Measurements from ENCODE around the gene PTPRD. TPM values are rescaled to one million over a fixed set of nuclear protein-coding genes. Genes with fewer than 3 reads are reported as not detected.

The PTPRD gene
- total and polyA plus RNA-seq, 2 experiments from 2014 or later = 11.5 to 58.0 TPM

DNA sequence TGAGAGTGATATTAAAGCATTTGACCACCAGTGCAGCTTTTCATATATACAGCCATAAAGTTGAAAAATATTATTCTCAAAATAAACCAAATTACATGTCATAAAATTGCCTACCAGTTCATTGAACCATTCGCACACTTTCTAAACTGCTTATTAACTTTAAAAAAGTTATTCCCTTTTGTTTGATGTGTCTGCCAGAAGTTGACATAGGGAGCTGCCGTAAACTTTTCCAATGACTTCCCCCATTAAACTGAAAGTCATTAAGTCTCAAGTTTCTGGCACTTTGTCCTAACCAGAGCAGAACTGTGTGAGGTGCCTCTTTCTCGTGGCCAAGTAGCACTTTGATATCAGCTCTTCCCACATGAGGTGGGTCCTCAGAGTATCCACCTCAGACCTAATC, 2231.2 kb downstream of the PTPRD start:
- Histone ChIP-seq H3F3A (replicated peaks; ENCODE audit: low read depth) (no peaks in the 10 kb centered on the region), H3K4me1 (ENCODE audit: insufficient read depth) (no peaks in the 10 kb centered on the region), H3K4me3 (no peak overlapping the region), H3K79me2 (replicated peaks; ENCODE audit: insufficient read depth) (no peaks in the 10 kb centered on the region), H3K27ac (ENCODE audit: low read depth) (no peak overlapping the region), H3K9me2 (ENCODE audit: insufficient read depth) (no peaks in the 10 kb centered on the region), H3K36me3 (ENCODE audit: insufficient read depth) (no peaks in the 10 kb centered on the region), H4K20me1 (replicated peaks; ENCODE audit: insufficient read depth) (no peaks in the 10 kb centered on the region), H2AFZ (no peak overlapping the region), H3K4me2 (no peak overlapping the region), H3K27me3 (ENCODE audit: insufficient read depth) (no peaks in the 10 kb centered on the region)
- no peak overlapping the region for H3K4me3 Mint-ChIP-seq
- ATAC-seq = no peak
- H3K4me1 Mint-ChIP-seq = peaks cover 3% of the 10 kb centered on the region; the same call in 2 of the 3 replicates
- DNase-seq (ENCODE audit: low spot score) = no peak
- no peaks in the 10 kb centered on the region for H3K9me3 Mint-ChIP-seq
- H3K27me3 Mint-ChIP-seq (ENCODE audit: insufficient read depth, low read depth, poor library complexity) = no peaks in the 10 kb centered on the region
- TF ChIP-seq ZNF331 (CRISPR knock-in tag; IDR thresholded peaks at IDR 0.05; ENCODE audit: low read depth) (no peak), CREB1 (CRISPR knock-in tag; IDR thresholded peaks at IDR 0.05; ENCODE audit: low read depth) (no peak), NANOG (IDR thresholded peaks at IDR 0.05; ENCODE audit: borderline replicate concordance) (no peak), EZH2phosphoT487 (IDR thresholded peaks at IDR 0.05; ENCODE audit: unreplicated experiment) (no peak), STAT1 (IDR thresholded peaks at IDR 0.05; ENCODE audit: unreplicated experiment) (no peak), ZNF114 (CRISPR knock-in tag; IDR thresholded peaks at IDR 0.05) (no peak), EZH2 (IDR thresholded peaks at IDR 0.05; ENCODE audit: low read depth, unreplicated experiment) (no peak), JUNB (IDR thresholded peaks at IDR 0.05; ENCODE audit: unreplicated experiment) (no peak), POLR2AphosphoS5 (IDR thresholded peaks at IDR 0.05; ENCODE audit: low read depth) (no peak)
- TF ChIP-seq, protein P1, sequence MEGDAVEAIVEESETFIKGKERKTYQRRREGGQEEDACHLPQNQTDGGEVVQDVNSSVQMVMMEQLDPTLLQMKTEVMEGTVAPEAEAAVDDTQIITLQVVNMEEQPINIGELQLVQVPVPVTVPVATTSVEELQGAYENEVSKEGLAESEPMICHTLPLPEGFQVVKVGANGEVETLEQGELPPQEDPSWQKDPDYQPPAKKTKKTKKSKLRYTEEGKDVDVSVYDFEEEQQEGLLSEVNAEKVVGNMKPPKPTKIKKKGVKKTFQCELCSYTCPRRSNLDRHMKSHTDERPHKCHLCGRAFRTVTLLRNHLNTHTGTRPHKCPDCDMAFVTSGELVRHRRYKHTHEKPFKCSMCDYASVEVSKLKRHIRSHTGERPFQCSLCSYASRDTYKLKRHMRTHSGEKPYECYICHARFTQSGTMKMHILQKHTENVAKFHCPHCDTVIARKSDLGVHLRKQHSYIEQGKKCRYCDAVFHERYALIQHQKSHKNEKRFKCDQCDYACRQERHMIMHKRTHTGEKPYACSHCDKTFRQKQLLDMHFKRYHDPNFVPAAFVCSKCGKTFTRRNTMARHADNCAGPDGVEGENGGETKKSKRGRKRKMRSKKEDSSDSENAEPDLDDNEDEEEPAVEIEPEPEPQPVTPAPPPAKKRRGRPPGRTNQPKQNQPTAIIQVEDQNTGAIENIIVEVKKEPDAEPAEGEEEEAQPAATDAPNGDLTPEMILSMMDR (conservative IDR thresholded peaks at IDR 0.05; ENCODE audit: low read depth in 2 of 2) = no peak
- TF ChIP-seq, protein P2, sequence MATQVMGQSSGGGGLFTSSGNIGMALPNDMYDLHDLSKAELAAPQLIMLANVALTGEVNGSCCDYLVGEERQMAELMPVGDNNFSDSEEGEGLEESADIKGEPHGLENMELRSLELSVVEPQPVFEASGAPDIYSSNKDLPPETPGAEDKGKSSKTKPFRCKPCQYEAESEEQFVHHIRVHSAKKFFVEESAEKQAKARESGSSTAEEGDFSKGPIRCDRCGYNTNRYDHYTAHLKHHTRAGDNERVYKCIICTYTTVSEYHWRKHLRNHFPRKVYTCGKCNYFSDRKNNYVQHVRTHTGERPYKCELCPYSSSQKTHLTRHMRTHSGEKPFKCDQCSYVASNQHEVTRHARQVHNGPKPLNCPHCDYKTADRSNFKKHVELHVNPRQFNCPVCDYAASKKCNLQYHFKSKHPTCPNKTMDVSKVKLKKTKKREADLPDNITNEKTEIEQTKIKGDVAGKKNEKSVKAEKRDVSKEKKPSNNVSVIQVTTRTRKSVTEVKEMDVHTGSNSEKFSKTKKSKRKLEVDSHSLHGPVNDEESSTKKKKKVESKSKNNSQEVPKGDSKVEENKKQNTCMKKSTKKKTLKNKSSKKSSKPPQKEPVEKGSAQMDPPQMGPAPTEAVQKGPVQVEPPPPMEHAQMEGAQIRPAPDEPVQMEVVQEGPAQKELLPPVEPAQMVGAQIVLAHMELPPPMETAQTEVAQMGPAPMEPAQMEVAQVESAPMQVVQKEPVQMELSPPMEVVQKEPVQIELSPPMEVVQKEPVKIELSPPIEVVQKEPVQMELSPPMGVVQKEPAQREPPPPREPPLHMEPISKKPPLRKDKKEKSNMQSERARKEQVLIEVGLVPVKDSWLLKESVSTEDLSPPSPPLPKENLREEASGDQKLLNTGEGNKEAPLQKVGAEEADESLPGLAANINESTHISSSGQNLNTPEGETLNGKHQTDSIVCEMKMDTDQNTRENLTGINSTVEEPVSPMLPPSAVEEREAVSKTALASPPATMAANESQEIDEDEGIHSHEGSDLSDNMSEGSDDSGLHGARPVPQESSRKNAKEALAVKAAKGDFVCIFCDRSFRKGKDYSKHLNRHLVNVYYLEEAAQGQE (IDR thresholded peaks at IDR 0.05; ENCODE audit: unreplicated experiment) = no peak
- TF ChIP-seq, protein P3, sequence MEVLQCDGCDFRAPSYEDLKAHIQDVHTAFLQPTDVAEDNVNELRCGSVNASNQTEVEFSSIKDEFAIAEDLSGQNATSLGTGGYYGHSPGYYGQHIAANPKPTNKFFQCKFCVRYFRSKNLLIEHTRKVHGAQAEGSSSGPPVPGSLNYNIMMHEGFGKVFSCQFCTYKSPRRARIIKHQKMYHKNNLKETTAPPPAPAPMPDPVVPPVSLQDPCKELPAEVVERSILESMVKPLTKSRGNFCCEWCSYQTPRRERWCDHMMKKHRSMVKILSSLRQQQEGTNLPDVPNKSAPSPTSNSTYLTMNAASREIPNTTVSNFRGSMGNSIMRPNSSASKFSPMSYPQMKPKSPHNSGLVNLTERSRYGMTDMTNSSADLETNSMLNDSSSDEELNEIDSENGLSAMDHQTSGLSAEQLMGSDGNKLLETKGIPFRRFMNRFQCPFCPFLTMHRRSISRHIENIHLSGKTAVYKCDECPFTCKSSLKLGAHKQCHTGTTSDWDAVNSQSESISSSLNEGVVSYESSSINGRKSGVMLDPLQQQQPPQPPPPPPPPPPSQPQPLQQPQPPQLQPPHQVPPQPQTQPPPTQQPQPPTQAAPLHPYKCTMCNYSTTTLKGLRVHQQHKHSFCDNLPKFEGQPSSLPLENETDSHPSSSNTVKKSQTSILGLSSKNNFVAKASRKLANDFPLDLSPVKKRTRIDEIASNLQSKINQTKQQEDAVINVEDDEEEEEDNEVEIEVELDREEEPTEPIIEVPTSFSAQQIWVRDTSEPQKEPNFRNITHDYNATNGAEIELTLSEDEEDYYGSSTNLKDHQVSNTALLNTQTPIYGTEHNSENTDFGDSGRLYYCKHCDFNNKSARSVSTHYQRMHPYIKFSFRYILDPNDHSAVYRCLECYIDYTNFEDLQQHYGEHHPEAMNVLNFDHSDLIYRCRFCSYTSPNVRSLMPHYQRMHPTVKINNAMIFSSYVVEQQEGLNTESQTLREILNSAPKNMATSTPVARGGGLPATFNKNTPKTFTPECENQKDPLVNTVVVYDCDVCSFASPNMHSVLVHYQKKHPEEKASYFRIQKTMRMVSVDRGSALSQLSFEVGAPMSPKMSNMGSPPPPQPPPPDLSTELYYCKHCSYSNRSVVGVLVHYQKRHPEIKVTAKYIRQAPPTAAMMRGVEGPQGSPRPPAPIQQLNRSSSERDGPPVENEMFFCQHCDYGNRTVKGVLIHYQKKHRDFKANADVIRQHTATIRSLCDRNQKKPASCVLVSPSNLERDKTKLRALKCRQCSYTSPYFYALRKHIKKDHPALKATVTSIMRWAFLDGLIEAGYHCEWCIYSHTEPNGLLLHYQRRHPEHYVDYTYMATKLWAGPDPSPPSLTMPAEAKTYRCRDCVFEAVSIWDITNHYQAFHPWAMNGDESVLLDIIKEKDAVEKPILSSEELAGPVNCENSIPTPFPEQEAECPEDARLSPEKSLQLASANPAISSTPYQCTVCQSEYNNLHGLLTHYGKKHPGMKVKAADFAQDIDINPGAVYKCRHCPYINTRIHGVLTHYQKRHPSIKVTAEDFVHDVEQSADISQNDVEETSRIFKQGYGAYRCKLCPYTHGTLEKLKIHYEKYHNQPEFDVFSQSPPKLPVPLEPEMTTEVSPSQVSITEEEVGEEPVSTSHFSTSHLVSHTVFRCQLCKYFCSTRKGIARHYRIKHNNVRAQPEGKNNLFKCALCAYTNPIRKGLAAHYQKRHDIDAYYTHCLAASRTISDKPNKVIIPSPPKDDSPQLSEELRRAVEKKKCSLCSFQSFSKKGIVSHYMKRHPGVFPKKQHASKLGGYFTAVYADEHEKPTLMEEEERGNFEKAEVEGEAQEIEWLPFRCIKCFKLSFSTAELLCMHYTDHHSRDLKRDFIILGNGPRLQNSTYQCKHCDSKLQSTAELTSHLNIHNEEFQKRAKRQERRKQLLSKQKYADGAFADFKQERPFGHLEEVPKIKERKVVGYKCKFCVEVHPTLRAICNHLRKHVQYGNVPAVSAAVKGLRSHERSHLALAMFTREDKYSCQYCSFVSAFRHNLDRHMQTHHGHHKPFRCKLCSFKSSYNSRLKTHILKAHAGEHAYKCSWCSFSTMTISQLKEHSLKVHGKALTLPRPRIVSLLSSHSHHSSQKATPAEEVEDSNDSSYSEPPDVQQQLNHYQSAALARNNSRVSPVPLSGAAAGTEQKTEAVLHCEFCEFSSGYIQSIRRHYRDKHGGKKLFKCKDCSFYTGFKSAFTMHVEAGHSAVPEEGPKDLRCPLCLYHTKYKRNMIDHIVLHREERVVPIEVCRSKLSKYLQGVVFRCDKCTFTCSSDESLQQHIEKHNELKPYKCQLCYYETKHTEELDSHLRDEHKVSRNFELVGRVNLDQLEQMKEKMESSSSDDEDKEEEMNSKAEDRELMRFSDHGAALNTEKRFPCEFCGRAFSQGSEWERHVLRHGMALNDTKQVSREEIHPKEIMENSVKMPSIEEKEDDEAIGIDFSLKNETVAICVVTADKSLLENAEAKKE (CRISPR knock-in tag; IDR thresholded peaks at IDR 0.05) = no peak
- TF ChIP-seq, protein P4, sequence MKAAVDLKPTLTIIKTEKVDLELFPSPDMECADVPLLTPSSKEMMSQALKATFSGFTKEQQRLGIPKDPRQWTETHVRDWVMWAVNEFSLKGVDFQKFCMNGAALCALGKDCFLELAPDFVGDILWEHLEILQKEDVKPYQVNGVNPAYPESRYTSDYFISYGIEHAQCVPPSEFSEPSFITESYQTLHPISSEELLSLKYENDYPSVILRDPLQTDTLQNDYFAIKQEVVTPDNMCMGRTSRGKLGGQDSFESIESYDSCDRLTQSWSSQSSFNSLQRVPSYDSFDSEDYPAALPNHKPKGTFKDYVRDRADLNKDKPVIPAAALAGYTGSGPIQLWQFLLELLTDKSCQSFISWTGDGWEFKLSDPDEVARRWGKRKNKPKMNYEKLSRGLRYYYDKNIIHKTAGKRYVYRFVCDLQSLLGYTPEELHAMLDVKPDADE (IDR thresholded peaks at IDR 0.05) = no peak
- no peak overlapping the region for H3K27ac Mint-ChIP-seq
- H3K36me3 Mint-ChIP-seq (ENCODE audit: low read depth) = no peaks in the 10 kb centered on the region
